ENCODE measurements around the gene GNG8.
"Not testable (repeated sequence)": the region's sequence is repeated elsewhere in the genome, so short reads cannot be mapped to it uniquely, and the experiment has no call there.

Gene GNG8

DNA sequence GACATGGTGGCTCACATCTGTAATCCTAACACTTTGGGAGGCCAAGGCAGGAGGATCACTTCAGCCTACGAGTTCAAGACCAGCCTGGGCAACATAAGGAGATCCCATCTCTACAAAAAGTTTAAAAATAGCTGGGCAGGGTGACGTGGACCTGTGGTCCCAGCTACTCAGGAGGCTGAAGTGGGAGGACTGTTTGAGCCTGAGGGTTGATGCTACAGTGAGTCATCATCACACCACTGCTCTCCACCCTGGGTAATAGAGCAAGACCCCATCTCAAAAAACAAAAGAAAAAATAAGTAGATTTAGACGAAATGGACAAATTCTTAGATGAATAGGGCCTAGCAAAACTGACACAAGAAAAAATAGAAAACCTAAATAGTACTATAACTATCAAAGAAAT is 10.4 kb upstream of the GNG8 start:
- no peak for DNase-seq (ENCODE audit: low read depth, low spot score)

DNA sequence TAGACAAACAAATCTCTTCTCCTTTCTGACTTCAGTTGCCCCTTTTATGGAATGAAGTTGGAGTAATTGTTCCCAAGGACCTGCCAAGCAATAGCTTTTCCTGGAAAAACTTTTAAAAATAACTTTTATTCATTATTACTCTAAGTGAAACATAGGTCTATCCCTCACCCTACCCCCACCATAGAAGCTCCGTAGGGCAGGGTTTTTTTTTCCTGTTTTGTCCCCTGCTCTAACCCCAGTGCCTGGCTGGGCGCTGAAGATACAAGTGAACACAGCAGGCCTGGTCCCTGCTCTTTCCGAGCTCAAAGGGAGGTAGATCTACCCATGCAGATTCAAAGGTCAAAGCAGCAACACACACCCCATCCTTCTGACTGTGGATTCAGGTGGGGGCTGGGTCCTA is 8.7 kb upstream of the GNG8 start:
- no peak for DNase-seq (ENCODE audit: low read depth, low spot score)

DNA sequence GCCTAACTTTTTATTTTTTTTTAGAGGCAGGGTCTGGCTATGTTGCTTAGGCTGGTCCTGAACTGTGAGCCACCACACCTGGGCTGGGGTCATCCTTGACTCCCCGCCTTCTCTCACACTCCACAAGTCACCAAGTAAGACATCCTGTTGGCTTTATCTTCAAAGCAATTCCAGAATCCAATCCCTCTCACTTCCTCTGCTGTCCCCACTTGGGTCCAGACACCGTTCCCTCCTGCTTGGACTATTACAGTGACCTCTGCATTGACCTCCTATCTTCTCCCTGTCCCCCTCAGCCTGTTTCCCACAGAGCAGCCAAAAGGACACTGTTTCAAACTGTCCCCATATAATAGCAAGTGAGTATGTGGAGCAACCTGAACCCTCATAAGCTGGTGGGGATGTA is 4.7 kb upstream of the GNG8 start:
- DNase-seq (ENCODE audit: low read depth, low spot score) = no peak

DNA sequence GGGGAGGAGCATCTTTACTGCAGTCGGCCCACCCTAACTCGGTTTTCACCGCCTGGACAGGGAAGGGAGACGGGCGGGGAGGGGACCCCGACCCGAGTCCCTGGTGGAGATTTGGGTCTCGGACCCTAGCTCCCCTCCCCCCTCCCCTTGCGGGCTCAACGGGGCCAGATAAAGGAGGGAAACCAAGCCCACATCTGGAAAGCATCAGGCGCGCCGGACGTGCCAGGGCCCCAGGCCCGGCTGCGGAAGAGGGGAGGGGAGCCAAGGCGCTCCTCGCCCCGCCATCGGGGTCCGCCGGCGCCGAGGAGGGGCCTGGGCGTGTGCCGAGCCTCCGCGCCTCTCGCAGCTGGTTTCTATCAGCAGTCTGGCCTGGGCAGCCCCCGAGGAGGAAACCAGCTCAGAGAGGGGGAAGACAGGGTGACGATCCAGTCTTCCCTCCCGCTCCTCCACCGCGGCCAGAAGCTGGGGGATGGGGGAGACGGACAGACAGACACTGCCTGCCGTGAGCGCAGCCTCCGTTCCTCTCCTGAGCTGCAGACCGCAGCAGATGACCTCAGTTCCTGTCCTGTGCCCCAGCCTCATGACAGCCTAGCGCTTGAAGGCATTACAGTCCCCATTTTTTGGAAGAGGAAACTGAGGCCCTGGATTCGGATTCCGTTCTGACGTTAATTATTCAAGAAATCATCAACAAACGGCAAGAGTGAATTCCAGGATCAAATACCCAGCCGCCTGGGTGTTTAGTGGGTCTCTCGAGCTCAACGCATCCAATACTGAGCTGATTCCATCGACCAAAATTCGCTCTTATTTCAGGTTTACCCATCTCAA is 3.6 kb upstream of the GNG8 start:
- no peak for DNase-seq (ENCODE audit: low read depth, low spot score)

DNA sequence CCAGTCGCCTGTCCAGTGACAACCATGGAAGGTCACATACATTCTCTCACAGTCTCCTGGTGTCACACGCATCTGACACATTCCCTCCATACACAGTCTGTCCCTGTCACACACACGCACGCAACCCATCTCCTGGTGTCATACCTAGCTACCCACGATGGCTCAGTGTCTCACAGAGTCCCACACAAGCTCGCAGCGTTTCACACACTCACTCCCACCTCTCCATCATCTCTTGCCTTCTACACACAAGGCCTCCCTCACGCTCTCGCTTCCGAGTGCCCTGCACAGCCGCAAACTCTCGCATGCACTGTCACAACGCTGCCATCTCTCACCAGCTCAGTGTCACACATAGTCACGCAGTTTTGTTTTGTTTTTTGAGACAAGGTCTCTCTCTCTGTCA is 1.2 kb upstream of the GNG8 start:
- no peak for DNase-seq (ENCODE audit: low read depth, low spot score)

DNA sequence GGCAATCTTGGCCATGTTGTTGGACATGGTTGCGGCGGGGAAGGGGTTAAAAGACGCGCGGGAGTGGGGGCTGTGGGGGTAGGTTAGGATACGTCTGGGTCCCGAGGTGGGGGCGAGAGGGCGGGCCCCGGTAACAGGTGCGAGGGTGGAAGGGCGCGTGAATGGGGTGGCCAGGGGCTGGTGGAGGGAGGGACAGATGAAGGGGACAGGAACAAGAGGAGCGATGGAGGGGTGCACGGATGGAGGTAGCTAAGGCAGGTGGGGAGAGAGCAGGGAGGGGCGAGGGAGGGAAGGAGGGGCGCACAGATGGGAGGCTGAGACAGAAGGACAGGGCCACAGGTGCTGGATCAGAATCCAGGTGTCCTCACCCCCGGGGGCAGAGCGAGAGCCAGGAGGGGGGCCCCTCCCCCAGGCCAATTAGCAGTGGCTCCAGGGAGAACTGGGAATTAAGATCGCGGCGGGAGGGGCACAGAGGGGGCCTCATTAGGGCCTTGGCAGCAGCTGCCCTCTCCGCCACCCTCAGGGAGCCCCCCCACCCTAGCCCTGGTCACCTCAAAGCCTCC is 1.3 kb downstream of the GNG8 start:
- no peak for DNase-seq (ENCODE audit: low read depth, low spot score)

DNA sequence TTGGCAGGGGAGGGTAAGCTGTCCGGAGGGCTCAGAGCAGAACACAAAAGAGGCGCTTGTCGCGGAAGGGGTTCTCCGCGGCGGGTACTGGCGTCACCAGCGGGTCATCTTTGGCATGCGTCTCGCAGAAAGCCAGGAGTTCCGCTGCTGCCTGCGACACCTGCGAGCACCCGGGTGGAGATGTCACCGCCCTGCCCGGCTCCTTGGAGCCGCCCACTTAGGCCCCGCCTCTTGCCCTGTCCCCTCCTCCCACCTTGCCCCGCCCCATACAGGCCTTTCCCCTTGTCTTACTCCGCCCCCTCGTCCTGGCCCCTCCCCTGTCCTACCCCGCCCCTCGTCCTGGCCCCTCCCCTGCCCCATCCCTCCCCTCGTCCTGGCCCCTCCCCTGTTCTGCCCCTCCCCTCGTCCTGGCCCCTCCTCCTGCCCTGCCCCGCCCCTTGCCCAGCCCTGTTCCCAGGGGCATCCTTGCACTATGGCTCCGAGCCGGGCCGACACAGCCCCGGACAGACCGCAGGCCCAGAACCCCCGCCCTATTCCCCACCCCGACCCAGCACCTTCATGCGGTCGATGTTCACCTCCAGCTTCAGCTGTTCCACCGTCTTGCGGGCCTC is 1.9 kb downstream of the GNG8 start:
- peak; percentile 90 for DNase-seq (ENCODE audit: low read depth, low spot score)

DNA sequence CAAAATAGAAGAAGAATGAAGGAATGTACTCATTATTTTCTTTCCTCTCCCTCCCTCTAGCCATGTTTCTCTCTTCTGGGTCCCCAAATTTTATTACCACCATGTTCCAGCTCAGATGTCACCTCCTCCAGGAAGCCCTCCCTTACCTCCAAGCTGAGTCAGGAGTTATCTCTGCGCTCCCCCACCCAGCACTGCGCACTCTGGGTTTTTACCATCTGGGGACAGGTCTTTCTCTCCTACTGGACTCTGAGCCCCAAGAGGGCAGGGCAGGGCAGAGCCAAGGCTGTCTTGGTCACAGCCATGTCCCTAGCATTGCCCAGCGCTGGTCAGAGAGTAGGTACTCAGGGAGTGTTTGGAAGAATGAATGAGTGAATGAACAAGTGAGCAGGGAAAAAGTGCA is 2.9 kb downstream of the GNG8 start:
- DNase-seq (ENCODE audit: low read depth, low spot score) = no peak

DNA sequence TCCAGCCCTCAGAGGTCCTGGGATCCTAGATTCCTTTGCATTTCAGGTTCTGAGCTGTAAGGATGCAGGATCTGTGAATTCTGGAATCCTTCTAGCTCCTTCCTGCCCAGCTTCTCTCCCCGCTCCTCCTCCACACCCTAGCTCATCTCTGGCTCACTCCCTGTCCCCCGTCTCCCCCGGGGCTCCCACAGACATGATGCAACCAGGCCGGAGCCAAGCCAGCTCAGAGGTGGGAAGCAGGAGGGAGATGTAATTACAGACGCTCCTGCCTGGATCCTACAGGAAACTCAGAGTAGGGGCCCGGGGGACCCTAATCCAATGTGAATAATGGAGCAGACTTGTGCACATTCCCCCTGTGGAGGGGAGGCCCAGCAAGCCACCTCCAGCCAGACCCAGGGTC is 4.5 kb downstream of the GNG8 start:
- DNase-seq (ENCODE audit: low read depth, low spot score) = no peak

DNA sequence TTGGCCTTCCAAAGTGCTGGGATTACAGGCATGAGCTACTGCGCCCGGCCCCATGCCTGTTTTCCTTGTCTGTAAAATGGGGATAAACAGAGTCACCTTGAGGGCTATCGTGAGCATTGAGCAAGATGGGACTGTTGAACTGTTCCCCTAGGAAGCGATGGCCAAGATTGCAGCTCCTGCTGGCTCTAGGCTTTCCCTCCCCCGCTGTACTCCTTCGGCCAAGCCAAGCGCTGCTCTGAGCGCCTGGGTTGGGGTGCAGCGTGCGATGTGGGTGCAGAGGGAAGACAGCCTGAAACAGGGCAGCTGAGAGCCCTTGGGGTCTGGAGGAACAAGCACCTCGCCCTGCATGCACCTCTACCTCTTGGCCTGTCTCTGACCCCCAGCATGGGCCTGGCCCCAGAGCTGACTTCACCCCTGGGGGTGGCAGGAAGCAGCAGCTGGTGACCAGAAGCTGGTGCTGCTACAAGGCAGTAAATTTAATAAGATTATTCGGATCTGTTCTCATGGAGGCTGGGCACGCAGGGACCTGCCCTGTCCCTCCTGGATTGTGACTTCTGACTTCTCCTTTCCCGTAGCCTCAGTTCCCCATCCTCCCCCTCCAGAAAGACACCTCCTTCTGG is 5.3 kb downstream of the GNG8 start:
- no peak for DNase-seq (ENCODE audit: low read depth, low spot score)

DNA sequence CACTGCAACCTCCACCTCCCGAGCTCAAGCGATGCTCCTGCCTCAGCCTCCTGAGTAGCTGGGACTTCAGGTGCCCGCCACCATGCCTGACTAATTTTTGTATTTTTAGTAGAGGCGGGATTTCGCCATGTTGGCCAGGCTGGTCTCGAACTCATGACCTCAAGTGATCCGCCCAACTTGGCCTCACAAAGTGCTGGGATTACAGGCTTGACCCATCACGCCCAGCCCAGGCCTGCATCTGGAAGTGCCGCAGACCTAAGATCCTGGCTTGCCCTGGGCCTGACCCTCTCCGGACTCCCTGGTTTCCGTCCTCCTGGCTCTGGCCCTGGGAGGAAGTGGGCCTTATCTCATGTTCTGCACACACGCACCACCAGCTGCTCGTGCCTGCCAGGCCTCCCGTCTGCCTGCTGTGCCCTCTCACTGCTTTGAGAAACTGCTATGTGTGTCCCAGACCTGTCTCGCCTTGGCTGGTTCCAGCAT is 6.4 kb downstream of the GNG8 start:
- DNase-seq (ENCODE audit: low read depth, low spot score) = no peak

DNA sequence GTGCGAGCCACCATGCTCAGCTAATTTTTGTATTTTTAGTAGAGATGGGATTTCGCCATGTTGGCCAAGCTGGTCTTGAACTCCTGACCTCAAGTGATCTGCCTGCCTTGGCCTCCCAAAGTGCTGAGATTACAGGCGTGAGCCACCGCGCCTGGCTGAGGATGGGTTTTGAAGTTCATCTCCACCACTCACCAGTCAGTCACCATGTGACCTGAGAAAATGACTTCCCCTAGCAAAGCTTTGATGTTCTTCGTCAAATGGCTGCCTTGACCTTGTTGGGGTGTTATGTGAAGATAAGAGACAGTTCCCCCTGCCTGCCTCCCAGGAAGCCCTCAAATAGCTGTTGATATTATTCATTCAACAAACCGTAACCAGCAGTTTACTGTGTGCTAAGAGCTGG is 7.0 kb downstream of the GNG8 start:
- not testable (repeated sequence) for DNase-seq (ENCODE audit: low read depth, low spot score)

DNA sequence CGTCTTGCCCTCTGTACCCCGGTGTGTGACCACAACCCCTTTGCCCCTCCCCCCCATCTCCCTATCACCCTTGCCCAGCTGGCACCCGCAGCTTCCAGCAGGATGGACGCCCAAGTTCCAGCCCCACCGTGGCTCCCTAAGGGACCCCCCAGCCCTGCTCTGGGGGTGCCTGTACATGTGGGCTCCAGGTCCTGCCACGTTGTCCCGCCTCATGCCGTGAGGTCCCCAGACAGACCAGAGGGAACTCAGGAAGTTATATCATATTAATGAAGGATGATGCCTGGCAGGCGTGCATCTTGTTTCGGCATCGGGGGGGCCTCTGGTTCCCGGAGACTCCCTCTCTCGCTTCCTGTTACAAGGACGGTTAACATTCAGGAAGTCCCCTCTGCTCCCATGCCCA is 9.6 kb downstream of the GNG8 start:
- no peak for DNase-seq (ENCODE audit: low read depth, low spot score)

DNA sequence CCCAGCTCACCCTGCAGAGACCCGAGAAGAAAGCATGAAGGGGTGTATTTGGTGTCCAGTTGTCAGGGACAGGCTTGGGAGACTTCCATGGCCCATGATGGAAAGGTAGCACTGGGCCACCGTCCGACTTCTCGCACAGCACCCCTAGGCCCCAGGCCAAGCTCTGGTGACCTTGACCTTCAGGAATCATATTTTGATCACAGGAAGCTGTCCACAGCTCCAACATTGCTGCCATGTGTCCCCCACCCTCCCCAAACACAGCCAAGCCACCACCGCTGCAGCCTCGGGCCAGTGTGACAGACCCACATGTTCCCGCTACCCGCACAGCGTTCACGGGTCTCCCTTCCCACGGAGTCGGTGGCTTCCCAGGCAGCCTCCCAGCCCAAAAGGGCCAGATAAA is 10.3 kb downstream of the GNG8 start:
- DNase-seq (ENCODE audit: low read depth, low spot score) = no peak

DNA sequence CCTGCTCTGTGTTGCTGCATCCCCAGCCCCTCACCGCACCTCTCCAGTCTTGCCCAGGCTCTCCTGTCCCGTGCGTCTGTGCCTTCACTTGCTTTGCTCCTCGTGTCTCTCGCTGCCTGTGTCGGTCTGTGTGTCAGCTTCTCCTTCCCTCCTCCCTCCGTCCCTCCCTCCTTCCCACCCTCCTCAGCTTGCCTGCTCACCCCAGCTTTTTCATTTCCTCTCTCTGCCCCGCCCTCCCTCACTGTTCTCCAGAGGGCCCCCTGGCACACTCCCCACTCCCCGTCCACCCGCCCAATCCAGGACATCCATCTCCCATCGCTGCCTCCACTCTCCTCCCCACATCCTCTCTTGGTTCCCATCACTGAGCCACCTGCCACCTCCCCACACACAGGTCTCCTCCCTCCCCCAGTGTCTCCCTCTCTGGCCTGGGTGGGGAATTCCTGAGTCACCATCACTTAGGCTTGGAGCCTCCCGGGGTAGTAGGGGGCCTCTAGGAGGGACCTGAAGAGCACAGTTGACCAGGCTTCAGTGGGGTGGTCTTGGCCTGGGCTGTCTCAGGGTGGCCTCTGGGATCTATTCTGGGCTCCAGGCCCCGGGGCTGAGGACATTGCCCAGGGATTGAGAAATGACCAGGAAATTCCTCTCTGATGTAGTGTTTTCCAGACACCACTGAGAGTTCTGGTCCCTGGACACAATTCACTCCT is 10.9 kb downstream of the GNG8 start, which contains the start of gene PTGIR:
Gene PTGIR, minus strand, starts transcription at position 132 of the 704 bp plus-strand sequence. CDS start 864 bp downstream, outside the sequence.
- no peak for DNase-seq (ENCODE audit: low read depth, low spot score)

DNA sequence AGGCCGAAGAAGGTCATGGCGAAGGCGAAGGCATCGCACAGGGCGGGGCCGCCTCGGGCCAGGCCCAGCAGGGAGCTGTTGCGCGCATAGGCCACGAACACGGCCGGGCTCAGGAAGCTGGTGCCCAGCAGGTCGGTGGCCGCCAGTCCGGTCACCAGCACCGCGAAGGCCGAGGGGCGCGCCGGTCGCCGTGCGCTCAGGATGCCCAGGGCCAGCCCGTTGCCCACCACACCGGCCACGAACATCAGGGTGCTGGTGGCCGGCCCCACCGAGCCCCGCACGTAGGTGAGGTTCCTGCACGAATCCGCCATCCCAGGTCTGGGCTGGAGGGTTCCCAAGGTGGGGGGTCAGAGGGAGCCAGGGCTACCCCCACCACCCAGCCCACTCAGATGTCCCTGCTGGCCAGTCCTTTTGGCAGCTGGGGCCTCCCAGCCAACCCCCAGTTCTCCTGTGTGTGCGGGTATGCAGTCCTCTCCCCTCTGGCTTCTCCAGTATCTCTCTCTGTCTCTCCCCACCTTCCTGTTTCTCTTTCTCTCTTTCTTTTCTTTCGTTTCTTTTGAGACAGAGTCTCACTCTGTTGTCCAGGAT is 12.0 kb downstream of the GNG8 start:
- DNase-seq (ENCODE audit: low read depth, low spot score) = no peak

DNA sequence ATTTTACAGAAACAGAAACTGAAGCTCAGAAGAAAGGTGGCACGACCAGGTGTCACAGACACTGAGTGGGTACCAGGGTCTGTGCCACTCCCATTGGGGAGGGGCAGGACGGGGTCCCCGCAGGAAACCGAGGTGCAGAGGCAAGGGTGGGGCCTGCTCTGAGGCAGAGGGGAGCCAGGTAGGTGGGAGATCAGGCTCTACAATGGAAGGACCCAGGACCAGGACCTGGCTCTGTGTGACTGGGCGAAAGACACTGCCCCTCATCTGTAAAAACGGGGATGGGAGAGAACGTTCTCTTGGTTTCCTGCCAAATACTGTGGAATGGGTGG is 13.9 kb downstream of the GNG8 start:
- no peak for DNase-seq (ENCODE audit: low read depth, low spot score)

DNA sequence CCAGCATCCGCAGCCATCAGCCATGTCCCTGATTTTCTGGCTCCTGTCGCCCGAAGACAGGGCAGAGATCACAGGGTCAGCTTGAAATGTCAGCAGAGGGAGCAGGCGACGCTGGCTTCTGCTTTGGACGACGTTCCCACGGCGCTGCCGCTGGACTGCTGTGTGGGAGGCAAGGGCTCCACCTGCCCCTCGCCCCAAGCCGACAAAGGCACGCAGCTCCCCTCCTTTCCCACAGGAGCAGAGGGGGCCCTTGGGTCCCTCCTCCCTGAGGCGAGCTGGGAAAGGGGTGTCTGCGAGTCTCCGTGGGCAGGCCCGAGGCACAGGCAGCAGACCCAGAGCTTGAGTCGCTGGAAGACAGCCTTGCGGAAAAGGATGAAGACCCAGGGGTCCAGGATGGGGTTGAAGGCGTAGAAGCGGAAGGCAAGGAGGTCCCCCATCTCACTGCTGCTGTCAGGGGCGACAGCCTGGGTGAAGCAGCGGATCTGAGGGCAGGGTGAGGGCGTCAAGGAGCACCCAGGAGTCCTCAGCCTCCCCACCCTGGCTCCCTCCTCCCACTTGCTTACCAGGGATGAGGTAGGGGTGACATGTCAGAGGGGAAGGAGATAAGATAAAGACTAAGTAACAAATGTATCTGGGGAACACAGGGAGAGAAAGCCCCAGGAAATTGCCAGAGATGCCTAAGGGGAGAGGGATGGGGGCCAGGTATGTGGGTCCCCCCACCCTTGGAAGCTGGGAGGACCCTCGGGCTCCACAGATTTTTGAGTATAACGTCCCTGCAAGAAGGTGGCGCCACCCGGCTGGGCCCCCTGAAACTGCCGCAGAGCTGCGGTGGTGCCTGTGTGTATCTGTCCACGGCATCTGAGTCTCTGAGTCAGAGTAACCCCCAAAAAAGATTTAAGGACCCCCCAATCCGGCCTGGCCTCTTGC is 14.5 kb downstream of the GNG8 start:
- no peak for DNase-seq (ENCODE audit: low read depth, low spot score)

DNA sequence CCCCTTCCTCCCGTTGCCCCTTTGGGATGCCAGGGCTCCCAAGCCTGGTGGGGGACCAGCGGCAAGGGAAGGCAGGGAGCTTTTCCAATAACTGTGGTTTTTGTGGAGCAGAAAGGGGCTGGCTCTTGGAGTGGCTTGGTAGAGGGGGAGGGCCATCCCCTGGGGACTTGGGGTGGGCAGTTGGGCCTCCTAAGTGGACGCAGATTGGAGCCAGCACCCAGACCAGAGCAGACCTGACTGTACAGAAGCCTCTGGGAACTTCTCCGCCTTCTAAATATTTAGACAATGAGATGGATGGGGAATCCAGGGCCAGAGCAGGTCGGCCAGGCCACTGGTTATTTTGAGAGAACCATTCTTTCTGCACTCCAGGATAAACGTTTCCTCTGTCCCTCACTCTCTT is 15.3 kb downstream of the GNG8 start:
- no peak for DNase-seq (ENCODE audit: low read depth, low spot score)

DNA sequence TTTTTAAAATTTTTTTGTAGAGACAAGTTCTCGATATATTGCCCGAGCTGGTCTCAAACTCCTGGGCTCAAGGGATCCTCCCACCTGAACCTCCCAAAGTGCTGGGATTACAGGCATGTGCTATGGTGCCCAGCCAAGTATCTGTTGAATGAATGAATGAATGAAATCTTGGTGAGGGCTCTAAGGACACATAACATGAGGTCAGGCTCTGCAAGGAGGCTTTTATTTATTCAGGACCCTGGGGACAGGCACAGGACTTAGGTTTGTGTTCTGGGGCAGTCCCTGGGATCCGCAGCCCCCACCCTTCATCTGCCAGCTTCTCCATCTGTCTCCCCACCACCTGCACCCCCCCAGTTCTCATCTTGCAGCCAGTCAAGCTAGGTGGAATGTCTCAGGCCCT is 15.7 kb downstream of the GNG8 start:
- DNase-seq (ENCODE audit: low read depth, low spot score) = no peak

Data from activated naive CD8-positive, alpha-beta T cell treated with anti-CD3 and anti-CD28 coated beads, Interleukin-2, amount 50 U/mL, for 16 hours (primary cell).